SU-DHL-6 (cell line): ENCODE measurements around the gene AQP4.

Source experiments
- H2AFZ ChIP-seq: fragments of 200-600 bp; sonication (generic); 2 replicates; pipeline ENCODE4 v1.6.1; 2014; ENCODE audit warnings: low read depth, mild to moderate bottlenecking, moderate library complexity, mixed read lengths, antibody characterized with exemption, low read length; ENCODE audit not compliant: severe bottlenecking
- H3F3A ChIP-seq: fragments of 200-600 bp; shearing (Covaris generic); 2 replicates; pipeline ENCODE4 v1.6.0; 2016; ENCODE audit warnings: antibody characterized with exemption, mild to moderate bottlenecking; ENCODE audit not compliant: insufficient read depth
- H3K27ac ChIP-seq: fragments of 200-600 bp; sonication (generic); 2 replicates; pipeline ENCODE4 v1.5.1; 2016; ENCODE audit warnings: low read depth, mild to moderate bottlenecking, low read length, moderate library complexity, mixed read lengths
- H3K27me3 ChIP-seq: fragments of 200-600 bp; sonication (generic), shearing (Covaris generic); 2 replicates; pipeline ENCODE4 v1.6.0; 2014; ENCODE audit warnings: mild to moderate bottlenecking, low read length
- H3K36me3 ChIP-seq: fragments of 200-600 bp; sonication (generic); 2 replicates; pipeline ENCODE4 v1.6.1; 2014; ENCODE audit warnings: mild to moderate bottlenecking, low read length, mixed read lengths
- H3K4me2 ChIP-seq: fragments of 300-600, 200-600 bp; shearing (Covaris generic), sonication (generic); 2 replicates; pipeline ENCODE4 v1.6.0; 2014; ENCODE audit warnings: low read length, low read depth, mild to moderate bottlenecking; ENCODE audit not compliant: poor library complexity, severe bottlenecking
- H3K4me3 ChIP-seq: fragments of 200-600 bp; sonication (generic); 2 replicates; pipeline ENCODE4 v1.5.1; 2014; ENCODE audit warnings: antibody characterized with exemption, low read length, mild to moderate bottlenecking, mixed read lengths; ENCODE audit not compliant: insufficient read depth, poor library complexity, severe bottlenecking
- H3K79me2 ChIP-seq: fragments of 200-600 bp; sonication (generic); 2 replicates; pipeline ENCODE4 v1.6.1; 2014; ENCODE audit warnings: mild to moderate bottlenecking, low read length, moderate library complexity; ENCODE audit not compliant: insufficient read depth
- H3K9ac ChIP-seq: fragments of 200-600 bp; sonication (generic); 2 replicates; pipeline ENCODE4 v1.7.0; 2014; ENCODE audit warnings: mild to moderate bottlenecking, low read length
- H3K9me2 ChIP-seq: fragments of 200-600 bp; sonication (generic); replicated peaks from 2 replicates; pipeline ENCODE4 v1.6.1; 2014; ENCODE audit warnings: low read length; ENCODE audit not compliant: insufficient read depth
- H3K9me3 ChIP-seq: fragments of 200-600 bp; sonication (generic); 2 replicates; pipeline ENCODE4 v1.6.1; 2014; ENCODE audit warnings: low read length, mixed read lengths; ENCODE audit not compliant: insufficient read depth
- H4K20me1 ChIP-seq: fragments of 200-600 bp; sonication (generic); 2 replicates; pipeline ENCODE4 v1.6.1; 2014; ENCODE audit warnings: low read depth, mild to moderate bottlenecking, antibody characterized with exemption, low read length, moderate library complexity, mixed read lengths
- CTCF ChIP-seq: fragments of 200-600 bp; sonication (generic); IDR thresholded peaks from one replicate; pipeline ENCODE4 v1.5.1; 2017; ENCODE audit warnings: antibody characterized with exemption, mild to moderate bottlenecking, low read length, moderate library complexity; ENCODE audit not compliant: insufficient read depth, poor library complexity, severe bottlenecking
- EZH2phosphoT487 ChIP-seq: fragments of 200-600 bp; sonication (generic), shearing (Covaris generic); conservative IDR thresholded peaks from 2 replicates; pipeline ENCODE4 v1.6.1; 2018; ENCODE audit warnings: mild to moderate bottlenecking, antibody characterized with exemption, low read length, moderate library complexity, mixed read lengths

Gene AQP4

GRCh38 chr18:26875040-26875654 lies 9.6 kb upstream of the AQP4 start:
- Histone ChIP-seq H3K36me3 (no peaks in the 10 kb centered on the region), H3K27me3 (no peaks in the 10 kb centered on the region), H3K79me2 (no peaks in the 10 kb centered on the region), H4K20me1 (no peaks in the 10 kb centered on the region), H3K9ac (no peak overlapping the region), H3K4me3 (no peak overlapping the region), H3K9me2 (no peaks in the 10 kb centered on the region), H3F3A (no peaks in the 10 kb centered on the region), H3K4me2 (no peak overlapping the region), H3K9me3 (no peaks in the 10 kb centered on the region), H3K27ac (no peak overlapping the region), H2AFZ (no peak overlapping the region)
- TF ChIP-seq CTCF (no peak), EZH2phosphoT487 (no peak)

- Histone ChIP-seq H3K9ac (no peak overlapping the region), H2AFZ (no peak overlapping the region), H3K9me3 (no peaks in the 10 kb centered on the region), H3K4me3 (no peak overlapping the region), H3K27ac (no peak overlapping the region), H3K36me3 (no peaks in the 10 kb centered on the region), H3K4me2 (no peak overlapping the region), H3K27me3 (no peaks in the 10 kb centered on the region), H3K79me2 (no peaks in the 10 kb centered on the region), H4K20me1 (no peaks in the 10 kb centered on the region), H3K9me2 (no peaks in the 10 kb centered on the region), H3F3A (no peaks in the 10 kb centered on the region)
- TF ChIP-seq CTCF = no peak
- TF ChIP-seq EZH2phosphoT487 = no peak
Measured at GRCh38 chr18:26874283-26874682, 8.8 kb upstream of the AQP4 start.

GRCh38 chr18:26869640-26870039 lies 4.1 kb upstream of the AQP4 start:
- no peaks in the 10 kb centered on the region for H3K79me2 ChIP-seq
- no peaks in the 10 kb centered on the region for H3K27me3 ChIP-seq
- TF ChIP-seq EZH2phosphoT487 (no peak), CTCF (no peak)
- H3K9ac ChIP-seq = no peak overlapping the region
- H3K36me3 ChIP-seq = no peaks in the 10 kb centered on the region
- H3K4me2 ChIP-seq = no peak overlapping the region
- no peaks in the 10 kb centered on the region for H3K9me2 ChIP-seq
- no peak overlapping the region for H2AFZ ChIP-seq
- H3K9me3 ChIP-seq = no peaks in the 10 kb centered on the region
- H4K20me1 ChIP-seq = no peaks in the 10 kb centered on the region
- no peak overlapping the region for H3K4me3 ChIP-seq
- no peaks in the 10 kb centered on the region for H3F3A ChIP-seq
- no peak overlapping the region for H3K27ac ChIP-seq
